ENCODE measurements around the gene FUT8. TPM values are rescaled to one million over a fixed set of nuclear protein-coding genes. Genes with fewer than 3 reads are reported as not detected.

Gene FUT8
- total and polyA plus RNA-seq, 9 donors, result 18.1 to 51.1 (median 27.4) TPM

DNA sequence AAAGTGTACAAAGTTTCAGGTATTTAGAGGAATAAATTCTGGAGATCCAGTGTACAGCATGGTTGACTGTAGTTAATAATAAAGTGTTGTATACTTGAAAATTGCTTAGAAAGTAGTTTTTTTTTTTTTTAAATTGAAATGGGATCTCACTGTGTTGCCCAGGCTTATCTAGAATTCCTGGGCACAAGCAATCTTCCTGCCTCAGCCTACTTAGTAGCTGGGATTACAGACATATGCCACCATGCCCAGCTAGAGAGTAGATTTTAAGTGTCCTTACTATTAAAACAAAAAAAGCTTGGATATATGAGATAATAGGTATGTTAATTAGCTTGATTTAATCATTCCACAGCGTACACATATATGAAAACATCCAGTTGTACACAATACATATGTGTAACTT is 27.7 kb downstream of the FUT8 start:
- no peak for DNase-seq
- Histone ChIP-seq H3K4me3 (no peak overlapping the region), H3K27me3 (no peaks in the 10 kb centered on the region), H3K36me3 (no peaks in the 10 kb centered on the region), H3K9me3 (no peaks in the 10 kb centered on the region), H3K4me1 (ENCODE audit: insufficient read depth) (peaks cover 1% of the 10 kb centered on the region), H3K27ac (no peak overlapping the region)
- WGBS, 3 donors, result 94 to 100% (median 99%) methylated on average over 1 of the region's 1 CpG
- intact Hi-C loops (cut with DNase I), result no loop called here
- TF ChIP-seq EP300 (IDR thresholded peaks at IDR 0.05), result no peak
- TF ChIP-seq CTCF (IDR thresholded peaks at IDR 0.05), result no peak
- no peak for TF ChIP-seq POLR2A (IDR thresholded peaks at IDR 0.05)

DNA sequence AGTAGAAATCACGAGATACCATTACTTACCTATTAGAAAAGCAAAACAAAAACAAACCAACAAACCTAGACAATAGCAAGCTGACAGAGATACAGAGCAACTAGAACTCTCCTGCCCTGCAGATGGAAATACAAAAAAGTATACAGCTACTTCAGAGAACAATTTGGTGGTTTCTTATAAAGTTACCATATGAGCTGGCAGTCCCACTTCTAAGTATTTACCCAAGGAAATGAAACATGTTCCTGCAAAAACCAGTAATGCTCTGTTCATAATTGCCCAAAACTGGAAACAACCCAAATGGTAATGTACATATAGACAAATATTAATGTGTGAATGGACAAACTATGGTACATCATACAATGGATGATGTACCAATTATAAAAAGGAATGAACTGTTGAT is 31.7 kb downstream of the FUT8 start:
- TF ChIP-seq EP300 (IDR thresholded peaks at IDR 0.05) (no peak), CTCF (IDR thresholded peaks at IDR 0.05) (no peak)
- DNase-seq, result no peak
- Histone ChIP-seq H3K9me3 (no peaks in the 10 kb centered on the region), H3K27ac (no peak overlapping the region), H3K4me1 (ENCODE audit: insufficient read depth) (no peaks in the 10 kb centered on the region), H3K4me3 (no peak overlapping the region), H3K27me3 (no peaks in the 10 kb centered on the region), H3K36me3 (no peaks in the 10 kb centered on the region)
- 89 to 96% (median 92%) methylated on average over 1 of the region's 1 CpG for WGBS, 3 donors
- intact Hi-C loops (cut with DNase I), result no loop called here

DNA sequence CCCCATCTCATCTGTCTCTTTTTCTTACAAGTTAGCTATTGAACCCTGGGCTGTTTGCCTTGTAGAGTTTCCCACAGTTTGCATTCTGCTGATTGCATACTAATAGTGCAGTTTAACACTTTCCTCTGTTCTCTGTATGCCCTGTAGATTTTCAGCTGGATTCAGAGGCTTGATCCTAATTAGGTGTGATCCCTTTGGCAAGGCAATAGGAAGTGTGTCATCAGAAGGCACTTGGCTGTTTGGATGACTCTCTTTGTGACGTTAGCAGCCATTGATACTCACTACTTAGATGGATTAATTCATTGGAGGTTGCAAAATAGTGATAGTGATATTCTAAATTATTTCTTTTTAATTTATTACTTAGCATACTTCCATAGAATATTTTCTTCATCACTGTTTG is 33.6 kb downstream of the FUT8 start:
- no peaks in the 10 kb centered on the region for H3K27me3 ChIP-seq
- H3K36me3 ChIP-seq, result no peaks in the 10 kb centered on the region
- TF ChIP-seq POLR2A (IDR thresholded peaks at IDR 0.05), result no peak
- no peak for TF ChIP-seq EP300 (IDR thresholded peaks at IDR 0.05)
- no peak for TF ChIP-seq CTCF (IDR thresholded peaks at IDR 0.05)
- intact Hi-C loops (cut with DNase I), result no loop called here
- no peak for DNase-seq
- H3K4me3 ChIP-seq, result no peak overlapping the region
- 81 to 96% (median 93%) methylated on average over 1 of the region's 1 CpG for WGBS, 3 donors
- H3K27ac ChIP-seq, result no peak overlapping the region
- no peaks in the 10 kb centered on the region for H3K4me1 ChIP-seq (ENCODE audit: insufficient read depth)
- no peaks in the 10 kb centered on the region for H3K9me3 ChIP-seq

DNA sequence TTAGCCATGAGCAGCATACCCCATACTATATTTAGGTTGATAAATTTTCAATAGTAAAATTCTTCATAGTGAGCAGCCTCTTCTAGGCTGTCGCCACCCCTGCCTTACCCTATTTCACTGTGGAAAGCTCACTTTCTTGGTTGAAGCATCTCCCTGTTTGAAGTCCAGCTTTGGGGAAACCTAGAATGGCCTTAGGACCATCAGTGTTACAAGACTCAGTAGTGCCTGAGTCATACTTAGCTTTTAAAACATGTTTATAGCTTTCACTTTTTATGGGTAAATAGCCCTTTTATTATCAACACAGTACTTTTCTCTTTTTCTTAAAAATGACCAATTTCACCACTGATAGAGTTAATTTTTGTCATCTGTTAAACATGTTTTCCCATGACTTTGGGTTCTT is 37.1 kb downstream of the FUT8 start:
- 100% methylated on average over 1 of the region's 1 CpG for WGBS, 3 donors
- Histone ChIP-seq H3K27ac (no peak overlapping the region), H3K36me3 (no peaks in the 10 kb centered on the region), H3K4me1 (ENCODE audit: insufficient read depth) (peaks cover 2% of the 10 kb centered on the region), H3K9me3 (no peaks in the 10 kb centered on the region), H3K4me3 (no peak overlapping the region), H3K27me3 (no peaks in the 10 kb centered on the region)
- intact Hi-C loops (cut with DNase I), result no loop called here
- no peak for TF ChIP-seq POLR2A (IDR thresholded peaks at IDR 0.05)
- no peak for TF ChIP-seq CTCF (IDR thresholded peaks at IDR 0.05)
- no peak for DNase-seq
